Tibial artery (tissue), 4 donors: ENCODE measurements around the gene KCNJ5.

ENCODE experiments used
- DNase-seq, 2 donors: peaks; one replicate each; pipeline ENCODE4 v3.0.0-alpha.2; 2019
- H3K27ac ChIP-seq, 2 donors: fragments of 200-600 bp; sonication (generic) in 1 of 2; 1 replicate in 1 of 2; 2 replicates in 1 of 2; pipeline ENCODE4 v1.5.1; 2018 to 2019; ENCODE audit warnings: mild to moderate bottlenecking in 1 of 2
- H3K27me3 ChIP-seq, 2 donors: fragments of 200-600 bp; sonication (generic) in 1 of 2; one replicate each; pipeline versions ENCODE4 v1.5.1 to v1.6.0; 2016 to 2019
- H3K36me3 ChIP-seq, 3 donors: fragments of 200-600 bp; sonication (generic) in 2 of 3; one replicate each; pipeline ENCODE4 v1.5.1; 2016 to 2019; ENCODE audit warnings: mild to moderate bottlenecking in 2 of 3
- H3K4me1 ChIP-seq, 4 donors: fragments of 200-600 bp; sonication (generic) in 2 of 4; 1 replicate in 3 of 4; 2 replicates in 1 of 4; pipeline ENCODE4 v1.5.1; 2016 to 2019
- H3K4me3 ChIP-seq, 2 donors: fragments of 200-600 bp; sonication (generic) in 1 of 2; 1 replicate in 1 of 2; 2 replicates in 1 of 2; pipeline ENCODE4 v1.5.1; 2018 to 2019; ENCODE audit warnings: mild to moderate bottlenecking in 2 of 2
- H3K9me3 ChIP-seq, 3 donors: fragments of 200-600 bp; sonication (generic) in 1 of 3; one replicate each; pipeline ENCODE4 v1.5.1; 2016 to 2019
- intact Hi-C: fragments of 100-400 bp; cut with DNase I; formaldehyde crosslinking; loops from one replicate; pipeline ENCODE4 v1.15.0; 2023; ENCODE audit warnings: low total_unique reads
- TF ChIP-seq, protein P1 (sequence below), 2 experiments: fragments of 200-600 bp in 1 of 2; fragments of 450-650 bp in 1 of 2; IDR thresholded peaks; one replicate each; pipeline ENCODE4 v1.5.1; 2017 to 2019; ENCODE audit warnings: antibody characterized with exemption in 2 of 2, mild to moderate bottlenecking in 1 of 2, moderate library complexity in 1 of 2

Gene KCNJ5

GRCh38 chr11:128946648-128947047 lies 55.5 kb downstream of the KCNJ5 start:
- TF ChIP-seq, protein P1, sequence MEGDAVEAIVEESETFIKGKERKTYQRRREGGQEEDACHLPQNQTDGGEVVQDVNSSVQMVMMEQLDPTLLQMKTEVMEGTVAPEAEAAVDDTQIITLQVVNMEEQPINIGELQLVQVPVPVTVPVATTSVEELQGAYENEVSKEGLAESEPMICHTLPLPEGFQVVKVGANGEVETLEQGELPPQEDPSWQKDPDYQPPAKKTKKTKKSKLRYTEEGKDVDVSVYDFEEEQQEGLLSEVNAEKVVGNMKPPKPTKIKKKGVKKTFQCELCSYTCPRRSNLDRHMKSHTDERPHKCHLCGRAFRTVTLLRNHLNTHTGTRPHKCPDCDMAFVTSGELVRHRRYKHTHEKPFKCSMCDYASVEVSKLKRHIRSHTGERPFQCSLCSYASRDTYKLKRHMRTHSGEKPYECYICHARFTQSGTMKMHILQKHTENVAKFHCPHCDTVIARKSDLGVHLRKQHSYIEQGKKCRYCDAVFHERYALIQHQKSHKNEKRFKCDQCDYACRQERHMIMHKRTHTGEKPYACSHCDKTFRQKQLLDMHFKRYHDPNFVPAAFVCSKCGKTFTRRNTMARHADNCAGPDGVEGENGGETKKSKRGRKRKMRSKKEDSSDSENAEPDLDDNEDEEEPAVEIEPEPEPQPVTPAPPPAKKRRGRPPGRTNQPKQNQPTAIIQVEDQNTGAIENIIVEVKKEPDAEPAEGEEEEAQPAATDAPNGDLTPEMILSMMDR (IDR thresholded peaks at IDR 0.05), result no peak
- H3K9me3 ChIP-seq, result no peaks in the 10 kb centered on the region
- H3K4me1 ChIP-seq, result no peaks in the 10 kb centered on the region
- peaks cover 0 to 6% of the 10 kb centered on the region in 2 donors for H3K27me3 ChIP-seq
- no peak overlapping the region for H3K27ac ChIP-seq
- DNase-seq, result no peak
- no peak overlapping the region for H3K4me3 ChIP-seq
- intact Hi-C loops, result no loop called here
- no peaks in the 10 kb centered on the region for H3K36me3 ChIP-seq

GRCh38 chr11:128947773-128948172 lies 56.6 kb downstream of the KCNJ5 start:
- intact Hi-C loops, result no loop called here
- H3K27ac ChIP-seq, result no peak overlapping the region

GRCh38 chr11:128948583-128948982 lies 57.4 kb downstream of the KCNJ5 start:
- Histone ChIP-seq H3K4me3 (no peak overlapping the region), H3K27ac (no peak overlapping the region), H3K36me3 (no peaks in the 10 kb centered on the region), H3K9me3 (no peaks in the 10 kb centered on the region), H3K4me1 (no peaks in the 10 kb centered on the region), H3K27me3 (peaks cover 0 to 4% of the 10 kb centered on the region in 2 donors)
- TF ChIP-seq, protein P1 (IDR thresholded peaks at IDR 0.05), result peak in 1 of 2 experiments; percentile 24
- intact Hi-C loops, result no loop called here
- DNase-seq, result no peak

More at GRCh38 chr11:128947773-128948172, 56.6 kb downstream of the KCNJ5 start:
- no peak overlapping the region for H3K4me3 ChIP-seq
- TF ChIP-seq, protein P1 (IDR thresholded peaks at IDR 0.05), result no peak
- no peaks in the 10 kb centered on the region for H3K36me3 ChIP-seq
- DNase-seq, result no peak
- H3K27me3 ChIP-seq, result peaks cover 0 to 4% of the 10 kb centered on the region in 2 donors
- H3K4me1 ChIP-seq, result no peaks in the 10 kb centered on the region
- no peaks in the 10 kb centered on the region for H3K9me3 ChIP-seq

- DNase-seq, result no peak
- Histone ChIP-seq H3K27me3 (peaks cover 0 to 4% of the 10 kb centered on the region in 2 donors), H3K9me3 (no peaks in the 10 kb centered on the region), H3K27ac (no peak overlapping the region), H3K4me1 (no peaks in the 10 kb centered on the region), H3K4me3 (no peak overlapping the region), H3K36me3 (no peaks in the 10 kb centered on the region)
- intact Hi-C loops, result no loop called here
- TF ChIP-seq, protein P1 (IDR thresholded peaks at IDR 0.05), result no peak
These were observed 58.8 kb downstream of the KCNJ5 start for GRCh38 chr11:128949791-128950454.

DNA sequence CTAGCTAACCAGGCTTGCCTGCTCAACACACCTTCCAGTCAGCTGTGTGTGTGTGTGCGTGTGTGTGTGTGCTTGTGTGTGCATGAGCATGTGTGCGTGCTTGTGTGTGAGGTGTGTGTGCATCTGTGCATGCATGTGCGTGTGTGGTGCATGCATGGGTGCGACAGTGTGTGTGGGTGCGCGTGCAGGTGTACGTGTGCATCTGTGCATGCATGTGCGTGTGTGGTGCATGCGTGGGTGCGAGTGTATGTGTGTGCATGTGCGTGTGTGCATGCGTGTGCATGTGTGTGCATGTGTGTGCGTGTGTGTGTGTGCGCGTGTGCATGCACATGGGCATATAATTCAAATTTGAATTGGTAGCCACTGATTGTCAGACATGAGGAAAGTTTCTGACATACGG lies 62.0 kb downstream of the KCNJ5 start:
- Histone ChIP-seq H3K4me1 (no peaks in the 10 kb centered on the region), H3K9me3 (no peaks in the 10 kb centered on the region), H3K36me3 (no peaks in the 10 kb centered on the region), H3K4me3 (no peak overlapping the region), H3K27ac (no peak overlapping the region), H3K27me3 (peaks cover 0 to 4% of the 10 kb centered on the region in 2 donors)
- TF ChIP-seq, protein P1 (IDR thresholded peaks at IDR 0.05), result no peak
- DNase-seq, result no peak
- intact Hi-C loops, result no loop called here
